Measurements from ENCODE around the gene FAM163B. TPM values are rescaled to one million over a fixed set of nuclear protein-coding genes. Genes with fewer than 3 reads are reported as not detected.

The FAM163B gene
- total and polyA plus RNA-seq, 2 donors (not counting 1 experiment from before 2014, with no cell fraction given) = not detected

GRCh38 chr9:133610845-133611244 lies 1.7 kb upstream of the FAM163B start:
- no peak for TF ChIP-seq CTCF (conservative IDR thresholded peaks at IDR 0.05 in 1 of 2, IDR thresholded peaks at IDR 0.05 in 1 of 2; ENCODE audit: low read depth in 1 of 2, low read length in 2 of 2)
- no peak for TF ChIP-seq EZH2 (IDR thresholded peaks at IDR 0.05; ENCODE audit: low read length, missing control alignments)
- H3K27ac ChIP-seq (ENCODE audit: insufficient read depth, low read length) = no peak overlapping the region

GRCh38 chr9:133608889-133609288 lies 300 bp downstream of the FAM163B start:
- H3K4me1 ChIP-seq (ENCODE audit: control insufficient read depth, extremely low read depth, insufficient read depth, low read length) = no peaks in the 10 kb centered on the region
- no peak overlapping the region for H3K4me3 ChIP-seq (replicated peaks in 1 of 4; ENCODE audit: control extremely low read depth in 1 of 4, insufficient read depth in 1 of 4, low read depth in 3 of 4, low read length in 4 of 4)
- H3K9ac ChIP-seq (ENCODE audit: insufficient read depth, low read length) = no peak overlapping the region
- no peak overlapping the region for H2AFZ ChIP-seq (ENCODE audit: low read length)
- H4K20me1 ChIP-seq (ENCODE audit: control insufficient read depth, extremely low read depth, insufficient read depth, low read length) = peaks cover 1% of the 10 kb centered on the region
- H3K27ac ChIP-seq (ENCODE audit: insufficient read depth, low read length) = no peak overlapping the region
- no peaks in the 10 kb centered on the region for H3K79me2 ChIP-seq (ENCODE audit: control insufficient read depth, insufficient read depth, low read length)
- DNase-seq (ENCODE audit: low read depth in 2 of 2) = no peak
- peaks cover 5% of the 10 kb centered on the region for H3K27me3 ChIP-seq (ENCODE audit: control insufficient read depth, insufficient read depth, low read length)
- H3K4me2 ChIP-seq (ENCODE audit: extremely low read depth, insufficient read depth, low read length) = no peak overlapping the region
- no peaks in the 10 kb centered on the region for H3K36me3 ChIP-seq (ENCODE audit: control insufficient read depth, insufficient read depth, low read length)
- no peaks in the 10 kb centered on the region for H3K9me3 ChIP-seq (ENCODE audit: control insufficient read depth, insufficient read depth, low read depth, low read length)
- TF ChIP-seq EZH2 (IDR thresholded peaks at IDR 0.05; ENCODE audit: low read length, missing control alignments) (no peak), CTCF (conservative IDR thresholded peaks at IDR 0.05 in 1 of 2, IDR thresholded peaks at IDR 0.05 in 1 of 2; ENCODE audit: low read depth in 1 of 2, low read length in 2 of 2) (no peak)

More at GRCh38 chr9:133610845-133611244, 1.7 kb upstream of the FAM163B start:
- no peaks in the 10 kb centered on the region for H3K9me3 ChIP-seq (ENCODE audit: control insufficient read depth, insufficient read depth, low read depth, low read length)
- H3K36me3 ChIP-seq (ENCODE audit: control insufficient read depth, insufficient read depth, low read length) = no peaks in the 10 kb centered on the region
- H3K9ac ChIP-seq (ENCODE audit: insufficient read depth, low read length) = no peak overlapping the region
- H3K79me2 ChIP-seq (ENCODE audit: control insufficient read depth, insufficient read depth, low read length) = no peaks in the 10 kb centered on the region
- H3K4me1 ChIP-seq (ENCODE audit: control insufficient read depth, extremely low read depth, insufficient read depth, low read length) = no peaks in the 10 kb centered on the region
- DNase-seq (ENCODE audit: low read depth in 2 of 2) = no peak
- no peak overlapping the region for H2AFZ ChIP-seq (ENCODE audit: low read length)
- no peak overlapping the region for H3K4me3 ChIP-seq (replicated peaks in 1 of 4; ENCODE audit: control extremely low read depth in 1 of 4, insufficient read depth in 1 of 4, low read depth in 3 of 4, low read length in 4 of 4)
- H4K20me1 ChIP-seq (ENCODE audit: control insufficient read depth, extremely low read depth, insufficient read depth, low read length) = peaks cover 1% of the 10 kb centered on the region
- no peak overlapping the region for H3K4me2 ChIP-seq (ENCODE audit: extremely low read depth, insufficient read depth, low read length)
- peaks cover 7% of the 10 kb centered on the region for H3K27me3 ChIP-seq (ENCODE audit: control insufficient read depth, insufficient read depth, low read length)

- no peaks in the 10 kb centered on the region for H3K36me3 ChIP-seq (ENCODE audit: control insufficient read depth, insufficient read depth, low read length)
- H3K27me3 ChIP-seq (ENCODE audit: control insufficient read depth, insufficient read depth, low read length) = peaks cover 5% of the 10 kb centered on the region
- H2AFZ ChIP-seq (ENCODE audit: low read length) = no peak overlapping the region
- TF ChIP-seq CTCF (conservative IDR thresholded peaks at IDR 0.05 in 1 of 2, IDR thresholded peaks at IDR 0.05 in 1 of 2; ENCODE audit: low read depth in 1 of 2, low read length in 2 of 2) (no peak), EZH2 (IDR thresholded peaks at IDR 0.05; ENCODE audit: low read length, missing control alignments) (no peak)
- no peak for DNase-seq (ENCODE audit: low read depth in 2 of 2)
- H3K27ac ChIP-seq (ENCODE audit: insufficient read depth, low read length) = no peak overlapping the region
- H3K9me3 ChIP-seq (ENCODE audit: control insufficient read depth, insufficient read depth, low read depth, low read length) = no peaks in the 10 kb centered on the region
- H3K9ac ChIP-seq (ENCODE audit: insufficient read depth, low read length) = no peak overlapping the region
- H3K4me3 ChIP-seq (replicated peaks in 1 of 4; ENCODE audit: control extremely low read depth in 1 of 4, insufficient read depth in 1 of 4, low read depth in 3 of 4, low read length in 4 of 4) = no peak overlapping the region
- H3K4me1 ChIP-seq (ENCODE audit: control insufficient read depth, extremely low read depth, insufficient read depth, low read length) = no peaks in the 10 kb centered on the region
- H4K20me1 ChIP-seq (ENCODE audit: control insufficient read depth, extremely low read depth, insufficient read depth, low read length) = peaks cover 1% of the 10 kb centered on the region
- H3K4me2 ChIP-seq (ENCODE audit: extremely low read depth, insufficient read depth, low read length) = no peak overlapping the region
- H3K79me2 ChIP-seq (ENCODE audit: control insufficient read depth, insufficient read depth, low read length) = no peaks in the 10 kb centered on the region
Observed at GRCh38 chr9:133608382-133608781, 807 bp downstream of the FAM163B start.
